Activated CD4-positive, alpha-beta T cell treated with anti-CD3 and anti-CD28 coated beads, Interleukin-2, amount 50 U/mL, for 48 hours (primary cell): Measurements from ENCODE around the gene ISG15.

ENCODE experiments used
- DNase-seq, 2 experiments: peaks; one replicate each; pipeline ENCODE4 v3.0.0-alpha.2; 2020

Gene ISG15

DNA sequence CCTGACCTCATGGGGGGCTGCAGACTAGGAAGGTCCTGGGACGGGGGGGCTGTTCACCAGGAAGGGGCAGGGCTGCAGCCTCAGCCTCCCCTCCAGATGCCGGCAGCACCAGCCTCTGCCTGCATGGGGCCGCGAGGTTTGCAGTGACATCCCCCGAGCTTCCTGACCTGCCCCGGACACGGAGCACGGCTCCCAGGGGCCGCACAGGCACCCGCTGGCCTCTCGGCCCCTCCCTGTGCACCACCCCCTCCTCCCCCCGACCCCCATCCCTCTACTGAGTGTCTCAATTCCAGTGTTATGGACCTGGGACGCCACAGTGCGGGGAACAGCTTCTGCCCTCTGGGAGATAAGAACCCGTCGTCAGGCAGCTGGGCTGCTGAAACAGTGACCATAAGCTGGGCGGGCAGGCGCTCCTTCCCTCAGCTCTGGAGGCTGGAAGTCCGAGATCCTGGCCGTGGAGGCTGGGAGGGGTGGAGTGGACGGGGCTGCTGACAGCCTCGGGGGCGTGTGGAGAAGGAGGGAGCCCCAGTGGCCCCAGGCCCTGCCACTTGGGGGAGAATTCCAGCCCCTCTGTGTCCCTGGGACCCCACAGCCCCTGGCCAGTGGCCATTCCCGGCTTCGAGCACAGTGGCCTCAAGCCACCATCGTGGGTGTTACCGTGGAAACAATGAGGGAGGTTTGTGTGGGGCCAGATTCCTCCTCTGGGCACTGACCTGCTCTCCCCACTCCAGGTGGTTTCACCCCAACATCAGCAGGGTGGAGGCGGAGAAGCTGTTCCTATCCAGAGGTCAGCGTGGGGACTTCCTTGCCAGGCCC is 49.3 kb downstream of the ISG15 start:
- no peak for DNase-seq

DNA sequence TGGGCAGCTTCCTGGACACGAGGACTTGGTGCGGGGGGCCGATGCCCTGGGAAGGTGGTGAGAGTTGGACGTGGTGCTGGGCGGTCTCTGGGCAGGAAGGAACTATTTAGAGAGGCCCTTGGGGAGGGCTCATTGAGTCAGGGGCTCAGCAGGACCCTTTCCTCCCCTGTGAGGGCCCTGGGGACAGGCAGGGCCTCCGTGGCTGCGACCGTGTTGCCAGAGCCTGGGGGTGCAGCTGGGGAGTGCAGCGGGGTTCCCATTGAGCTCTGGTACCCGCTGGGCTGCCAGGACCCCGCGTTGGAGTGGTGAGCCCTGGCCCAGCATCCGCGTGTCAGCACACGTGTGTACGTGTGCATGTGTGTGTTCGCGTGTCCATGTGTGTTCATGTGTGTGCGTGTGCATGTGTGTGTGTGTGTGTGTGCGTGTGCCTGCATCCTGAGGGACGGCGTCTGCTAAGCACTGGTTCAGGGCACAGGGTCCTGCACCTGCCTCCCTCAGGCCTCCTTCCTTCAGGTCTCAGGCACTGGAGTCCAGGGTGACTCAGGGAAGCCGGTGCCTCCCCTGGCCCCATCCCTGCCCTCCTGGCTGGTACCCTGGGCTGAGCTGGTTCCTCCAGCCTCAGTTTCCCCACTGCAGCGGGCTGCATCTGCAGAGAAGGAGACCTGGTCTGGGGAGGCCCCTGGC is 50.1 kb downstream of the ISG15 start:
- DNase-seq = no peak
